ENCODE results near the gene INTS3.

- TF ChIP-seq EP300 (IDR thresholded peaks at IDR 0.05) (no peak), CTCF (IDR thresholded peaks at IDR 0.05) (no peak), POLR2AphosphoS5 (IDR thresholded peaks at IDR 0.05) (no peak), POLR2A (IDR thresholded peaks at IDR 0.05) (no peak)
These were observed 45.1 kb upstream of the INTS3 start for GRCh38 chr1:153682730-153683129.

All from upper lobe of left lung (tissue), 4 donors.